ENCODE data around the gene HAO1. TPM values are rescaled to one million over a fixed set of nuclear protein-coding genes. Genes with fewer than 3 reads are reported as not detected.

Gene HAO1
- total and polyA plus RNA-seq, 9 of the 15 experiments (the other 6 are each of a cell fraction or from before 2014, with no cell fraction given): not detected

GRCh38 chr20:7939663-7940062, 595 bp downstream of the HAO1 start:
- TF ChIP-seq SPI1 (IDR thresholded peaks at IDR 0.05; ENCODE audit: borderline replicate concordance, low read depth, low read length) (no peak), ZNF316 (IDR thresholded peaks at IDR 0.05) (peak; percentile 14; the same call in 1 of the 2 replicates)
- H3K9ac ChIP-seq (ENCODE audit: insufficient read depth in 1 of 2, low read depth in 2 of 2, low read length in 2 of 2): no peak overlapping the region
- no peaks in the 10 kb centered on the region for H4K20me1 ChIP-seq (replicated peaks; ENCODE audit: control insufficient read depth, insufficient read depth, low read length)
- intact Hi-C loops (cut with micrococcal nuclease): loop anchor here (5.0 kb wide), 1 partner anchor 448 kb away; no protein-coding TSS in a partner anchor
- H3K79me2 ChIP-seq (ENCODE audit: control insufficient read depth, insufficient read depth, low read length): no peaks in the 10 kb centered on the region
- ChIA-PET CTCF (ENCODE audit: low intra/inter-chr PET ratio) (no interaction called here), POLR2A (no interaction called here)
- DNase-seq (ENCODE audit: extremely low read depth in 1 of 4, low spot score in 3 of 4): no peak
- no peak for ATAC-seq
- no peaks in the 10 kb centered on the region for H3K4me1 ChIP-seq (replicated peaks in 1 of 2; ENCODE audit: control insufficient read depth in 2 of 2, insufficient read depth in 2 of 2, low read length in 2 of 2)
- in situ Hi-C loops (cut with MboI): loop anchor here (25.0 kb wide), 1 partner anchor 773 kb away; no protein-coding TSS in a partner anchor
- H3K4me2 ChIP-seq (ENCODE audit: insufficient read depth, low read length): no peak overlapping the region
- no peaks in the 10 kb centered on the region for H3K9me3 ChIP-seq (replicated peaks; ENCODE audit: control insufficient read depth, insufficient read depth, low read depth, low read length)
- no peak overlapping the region for H3K27ac ChIP-seq (ENCODE audit: extremely low read depth, low read depth, low read length)
- H2AFZ ChIP-seq (ENCODE audit: low read depth, low read length): no peak overlapping the region
- no peak overlapping the region for H3K4me3 ChIP-seq
- WGBS (ENCODE audit: insufficient coverage, low coverage, missing lambda C conversion rate): 2% methylated on average over 4 of the region's 4 CpGs
- FAIRE-seq: no peak
- no peaks in the 10 kb centered on the region for H3K9me1 ChIP-seq (ENCODE audit: control insufficient read depth, insufficient read depth, low read length)
- H3K27me3 ChIP-seq (ENCODE audit: control insufficient read depth in 2 of 2, insufficient read depth in 2 of 2, low read length in 2 of 2): no peaks in the 10 kb centered on the region
- no peaks in the 10 kb centered on the region for H3K36me3 ChIP-seq (ENCODE audit: control insufficient read depth, insufficient read depth, low read length)
- no TSS peak for BruUV-seq (replicated peaks)

- POLR2A ChIA-PET: no interaction called here
- no peaks in the 10 kb centered on the region for H3K36me3 ChIP-seq (ENCODE audit: control insufficient read depth, insufficient read depth, low read length)
- no TSS peak for BruUV-seq (replicated peaks)
- TF ChIP-seq U2AF2 (optimal IDR thresholded peaks at IDR 0.05; ENCODE audit: low read depth, low read length) (no peak), MXD1 (CRISPR knock-in tag; IDR thresholded peaks at IDR 0.05; ENCODE audit: borderline replicate concordance, poor library complexity, severe bottlenecking) (no peak), XRCC5 (IDR thresholded peaks at IDR 0.05; ENCODE audit: low read depth, low read length) (no peak), MECOM (CRISPR knock-in tag; IDR thresholded peaks at IDR 0.05) (no peak), HBP1 (CRISPR knock-in tag; IDR thresholded peaks at IDR 0.05) (no peak), USF1 (CRISPR knock-in tag; IDR thresholded peaks at IDR 0.05) (no peak), ZBTB34 (CRISPR knock-in tag; IDR thresholded peaks at IDR 0.05) (no peak)
- FAIRE-seq (no peak), ATAC-seq (no peak), DNase-seq (ENCODE audit: extremely low read depth in 1 of 4, low spot score in 3 of 4) (no peak)
- no peaks in the 10 kb centered on the region for H3K4me1 ChIP-seq (replicated peaks in 1 of 2; ENCODE audit: control insufficient read depth in 2 of 2, insufficient read depth in 2 of 2, low read length in 2 of 2)
- no peak overlapping the region for H3K4me3 ChIP-seq
- H3K4me2 ChIP-seq (ENCODE audit: insufficient read depth, low read length): no peak overlapping the region
- no peaks in the 10 kb centered on the region for H3K79me2 ChIP-seq (ENCODE audit: control insufficient read depth, insufficient read depth, low read length)
- no peaks in the 10 kb centered on the region for H3K9me1 ChIP-seq (ENCODE audit: control insufficient read depth, insufficient read depth, low read length)
- CTCF ChIA-PET (ENCODE audit: low intra/inter-chr PET ratio): no interaction called here
- no peaks in the 10 kb centered on the region for H3K27me3 ChIP-seq (ENCODE audit: control insufficient read depth in 2 of 2, insufficient read depth in 2 of 2, low read length in 2 of 2)
- H4K20me1 ChIP-seq (replicated peaks; ENCODE audit: control insufficient read depth, insufficient read depth, low read length): no peaks in the 10 kb centered on the region
- intact Hi-C loops (cut with micrococcal nuclease) (loop anchor here (5.0 kb wide), 1 partner anchor 449 kb away; no protein-coding TSS in a partner anchor), in situ Hi-C loops (cut with MboI) (loop anchor here (25.0 kb wide), 1 partner anchor 774 kb away; no protein-coding TSS in a partner anchor)
- no peaks in the 10 kb centered on the region for H3K9me3 ChIP-seq (replicated peaks; ENCODE audit: control insufficient read depth, insufficient read depth, low read depth, low read length)
- 0% methylated on average over 2 of the region's 2 CpGs for WGBS (ENCODE audit: insufficient coverage, low coverage, missing lambda C conversion rate)
- H3K27ac ChIP-seq (ENCODE audit: extremely low read depth, low read depth, low read length): no peak overlapping the region
- no peak overlapping the region for H3K9ac ChIP-seq (ENCODE audit: insufficient read depth in 1 of 2, low read depth in 2 of 2, low read length in 2 of 2)
- H2AFZ ChIP-seq (ENCODE audit: low read depth, low read length): no peak overlapping the region
These were observed 2.2 kb downstream of the HAO1 start for GRCh38 chr20:7938058-7938457.

Measured in K562 (cell line).